A673 (cell line): Measurements from ENCODE around the gene HSPB2.

ENCODE experiments used
- CTCF ChIP-seq: fragments of 300-800, 200-600 bp; sonication (generic); conservative IDR thresholded peaks from 2 replicates; pipeline ENCODE4 v1.5.1; 2017; ENCODE audit warnings: low read depth, mild to moderate bottlenecking, antibody characterized with exemption, low read length, moderate library complexity, mixed read lengths
- EZH2 ChIP-seq: fragments of 200-600 bp; sonication (generic); IDR thresholded peaks from 2 replicates; pipeline ENCODE4 v1.6.1; 2017; ENCODE audit warnings: borderline replicate concordance, low read depth, mild to moderate bottlenecking, mixed read lengths, antibody characterized with exemption, low read length; ENCODE audit not compliant: poor library complexity, severe bottlenecking

- TF ChIP-seq CTCF (no peak), EZH2 (no peak)
Observed at GRCh38 chr11:111934306-111934705, 21.8 kb downstream of the HSPB2 start.
